SK-N-MC (cell line): Measurements from ENCODE around the gene AGAP3.

Experiments
- EZH2 ChIP-seq: fragments of 200-600 bp; sonication (generic); IDR thresholded peaks from one replicate; pipeline ENCODE4 v1.6.1; 2017; ENCODE audit warnings: antibody characterized with exemption
- FOXP2 ChIP-seq: optimal IDR thresholded peaks from 2 replicates; pipeline ENCODE3; 2011; ENCODE audit warnings: mild to moderate bottlenecking, moderate library complexity; ENCODE audit not compliant: insufficient read depth; ENCODE audit errors: extremely low read length, control extremely low read depth
- POLR2AphosphoS5 ChIP-seq: IDR thresholded peaks from 2 replicates; pipeline ENCODE4 v1.6.1; 2012; ENCODE audit warnings: mild to moderate bottlenecking, low read depth, low read length, borderline replicate concordance

DNA sequence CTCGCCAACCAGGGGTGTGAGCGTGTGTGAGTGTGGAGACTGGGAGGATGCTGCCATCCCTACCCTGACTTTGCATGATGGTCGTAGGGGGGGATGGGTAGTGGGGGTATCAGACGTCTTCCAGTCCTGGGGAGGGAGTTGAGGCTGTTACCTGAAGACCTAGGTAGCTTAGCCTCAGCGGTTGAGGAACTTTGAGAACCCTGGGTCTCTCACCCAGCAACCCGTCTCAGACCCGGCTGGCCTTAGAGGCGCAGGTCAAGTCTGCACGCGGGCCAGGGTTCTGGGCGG, 24.2 kb upstream of the AGAP3 start:
- no peak for TF ChIP-seq EZH2
- peak; percentile 50; the same call in 1 of the 2 replicates for TF ChIP-seq POLR2AphosphoS5
- TF ChIP-seq FOXP2, result no peak
